GM10847 (cell line): ENCODE data around the gene ELK4.

Experiments used
- POLR2A ChIP-seq: IDR thresholded peaks from 2 replicates; pipeline ENCODE4 v1.6.1; 2011; ENCODE audit not compliant: insufficient read length; ENCODE audit errors: extremely low read depth

The ELK4 gene

GRCh38 chr1:205650241-205650640 lies 18.4 kb upstream of the ELK4 start:
- no peak for TF ChIP-seq POLR2A

GRCh38 chr1:205645519-205645918 lies 13.7 kb upstream of the ELK4 start:
- TF ChIP-seq POLR2A = no peak

- no peak for TF ChIP-seq POLR2A
Measured at GRCh38 chr1:205642679-205643307, 11.0 kb upstream of the ELK4 start.

GRCh38 chr1:205639567-205639966 lies 7.8 kb upstream of the ELK4 start:
- no peak for TF ChIP-seq POLR2A

GRCh38 chr1:205637854-205638468 lies 6.2 kb upstream of the ELK4 start:
- no peak for TF ChIP-seq POLR2A

GRCh38 chr1:205636732-205637131 lies 4.9 kb upstream of the ELK4 start:
- TF ChIP-seq POLR2A = no peak

GRCh38 chr1:205633421-205633976 lies 1.7 kb upstream of the ELK4 start:
- no peak for TF ChIP-seq POLR2A

GRCh38 chr1:205632669-205633169 lies 908 bp upstream of the ELK4 start:
- no peak for TF ChIP-seq POLR2A

GRCh38 chr1:205631010-205631767 lies 622 bp downstream of the ELK4 start:
- peak; percentile 41 for TF ChIP-seq POLR2A

- no peak for TF ChIP-seq POLR2A
Measured at GRCh38 chr1:205630651-205631009, 1.2 kb downstream of the ELK4 start.

- no peak for TF ChIP-seq POLR2A
Measured at GRCh38 chr1:205630241-205630640, 1.6 kb downstream of the ELK4 start.

GRCh38 chr1:205629751-205630150 lies 2.1 kb downstream of the ELK4 start:
- no peak for TF ChIP-seq POLR2A

- TF ChIP-seq POLR2A = no peak
Measured at GRCh38 chr1:205627956-205628355, 3.9 kb downstream of the ELK4 start.

GRCh38 chr1:205626216-205626615 lies 5.6 kb downstream of the ELK4 start:
- no peak for TF ChIP-seq POLR2A

- TF ChIP-seq POLR2A = no peak
Measured at GRCh38 chr1:205623646-205624045, 8.2 kb downstream of the ELK4 start.

- TF ChIP-seq POLR2A = no peak
Measured at GRCh38 chr1:205620269-205620668, 11.5 kb downstream of the ELK4 start.
